Activated T-cell treated with anti-CD3 and anti-CD28 coated beads, Interleukin-2, amount 50 U/mL, for 72 hours (primary cell): ENCODE data around the gene CARMIL1. TPM values are rescaled to one million over a fixed set of nuclear protein-coding genes. Genes with fewer than 3 reads are reported as not detected.
"Not testable (repeated sequence)": the region's sequence is repeated elsewhere in the genome, so short reads cannot be mapped to it uniquely, and the experiment has no call there.

ENCODE experiments used
- ATAC-seq, 2 donors: fragments of 150-1000 bp; cut with Tn5 transposase; replicated peaks in 1 of 2; 2 replicates each; pipeline ENCODE4 v1.10.0; 2021; ENCODE audit warnings: moderate library complexity in 2 of 2, mild to moderate bottlenecking in 1 of 2
- DNase-seq, 2 donors: peaks; one replicate each; pipeline ENCODE4 v3.0.0; 2021 to 2022; ENCODE audit warnings: mixed read lengths in 1 of 2
- H3K27ac Mint-ChIP-seq: one replicate; pipeline ENCODE4 v1.8.0; 2022; ENCODE audit warnings: mild to moderate bottlenecking, moderate library complexity, mixed read lengths
- H3K27me3 Mint-ChIP-seq: one replicate; pipeline ENCODE4 v1.8.0; 2022; ENCODE audit warnings: low read depth, mixed read lengths
- H3K36me3 Mint-ChIP-seq, 2 donors: one replicate each; pipeline ENCODE4 v1.8.0; 2022; ENCODE audit warnings: mixed read lengths in 2 of 2, mild to moderate bottlenecking in 1 of 2; ENCODE audit not compliant: insufficient read depth in 2 of 2
- H3K4me1 Mint-ChIP-seq: one replicate; pipeline ENCODE4 v1.8.0; 2022; ENCODE audit warnings: low read depth, mixed read lengths
- H3K4me3 Mint-ChIP-seq, 2 donors: one replicate each; pipeline ENCODE4 v1.8.0; 2022; ENCODE audit warnings: mild to moderate bottlenecking in 2 of 2, mixed read lengths in 2 of 2, moderate library complexity in 2 of 2
- H3K9me3 Mint-ChIP-seq, 2 donors: one replicate each; pipeline ENCODE4 v1.8.0; 2022; ENCODE audit warnings: mixed read lengths in 2 of 2
- total RNA-seq, 2 donors: library from RNA; stranded (reverse); gene quantifications; one replicate each; pipeline ENCODE4 v1.2.3, GENCODE V29; 2022

CARMIL1 gene
- total RNA-seq, 2 donors from 2014 or later = 5.0 to 5.6 TPM

DNA sequence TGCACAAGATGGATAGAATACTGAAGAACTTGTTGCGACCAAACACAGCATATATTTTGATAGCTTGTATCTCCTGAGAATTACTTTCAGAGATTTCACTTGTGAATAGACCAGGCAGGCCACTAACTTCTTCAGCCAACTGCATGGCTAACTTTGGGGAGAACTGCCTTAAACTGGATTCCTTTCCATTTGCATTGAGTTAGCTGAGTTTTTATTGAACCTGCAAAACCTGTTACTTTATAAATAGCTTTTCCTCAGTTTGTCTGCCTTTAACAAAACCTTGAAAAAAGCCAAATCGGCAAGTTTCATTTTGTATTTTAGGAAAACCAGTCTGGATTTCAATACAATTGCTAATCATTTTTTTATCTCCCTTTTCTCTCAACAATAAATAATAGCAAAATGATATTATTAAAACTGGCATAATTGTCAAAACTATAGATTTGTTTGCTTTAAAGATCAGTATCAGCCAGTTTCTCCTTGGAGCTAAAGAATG lies 300.3 kb downstream of the CARMIL1 start:
- ATAC-seq = no peak
- Mint-ChIP-seq H3K9me3 (no peaks in the 10 kb centered on the region), H3K4me1 (peaks cover 8% of the 10 kb centered on the region), H3K27me3 (no peaks in the 10 kb centered on the region), H3K36me3 (no peaks in the 10 kb centered on the region), H3K27ac (no peak overlapping the region), H3K4me3 (no peak overlapping the region)
- no peak for DNase-seq

GRCh38 chr6:25579902-25580495 lies 300.8 kb downstream of the CARMIL1 start:
- DNase-seq (no peak), ATAC-seq (peak in 1 of 2 donors; percentile 41)
- Mint-ChIP-seq H3K4me3 (peak overlapping the region; percentile 17 to 52), H3K4me1 (peaks cover 8% of the 10 kb centered on the region), H3K27me3 (no peaks in the 10 kb centered on the region), H3K9me3 (no peaks in the 10 kb centered on the region), H3K27ac (peak overlapping the region; percentile 66), H3K36me3 (no peaks in the 10 kb centered on the region)

DNA sequence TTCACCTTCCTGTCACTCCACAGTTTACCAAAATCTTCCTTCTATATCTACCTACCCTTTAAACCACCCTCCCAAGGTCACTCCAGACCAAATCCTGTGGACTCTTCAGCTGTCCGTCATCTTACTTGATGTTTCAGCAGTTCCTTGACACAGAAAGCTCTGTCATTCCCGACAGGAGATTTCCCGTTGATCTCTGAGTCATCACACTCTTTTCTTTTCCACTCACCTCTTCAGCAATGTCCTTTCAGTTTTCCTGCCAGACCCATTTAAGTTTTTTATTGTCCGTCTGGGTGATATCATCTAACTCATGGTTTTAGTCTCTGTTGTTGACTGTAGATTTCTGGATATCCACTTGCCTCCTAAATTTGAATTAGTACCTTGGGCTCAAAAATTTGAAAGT lies 302.9 kb downstream of the CARMIL1 start:
- DNase-seq (no peak), ATAC-seq (no peak)
- no peaks in the 10 kb centered on the region for H3K27me3 Mint-ChIP-seq
- peaks cover 8% of the 10 kb centered on the region for H3K4me1 Mint-ChIP-seq
- no peaks in the 10 kb centered on the region for H3K9me3 Mint-ChIP-seq
- no peaks in the 10 kb centered on the region for H3K36me3 Mint-ChIP-seq
- no peak overlapping the region for H3K4me3 Mint-ChIP-seq
- H3K27ac Mint-ChIP-seq = no peak overlapping the region

DNA sequence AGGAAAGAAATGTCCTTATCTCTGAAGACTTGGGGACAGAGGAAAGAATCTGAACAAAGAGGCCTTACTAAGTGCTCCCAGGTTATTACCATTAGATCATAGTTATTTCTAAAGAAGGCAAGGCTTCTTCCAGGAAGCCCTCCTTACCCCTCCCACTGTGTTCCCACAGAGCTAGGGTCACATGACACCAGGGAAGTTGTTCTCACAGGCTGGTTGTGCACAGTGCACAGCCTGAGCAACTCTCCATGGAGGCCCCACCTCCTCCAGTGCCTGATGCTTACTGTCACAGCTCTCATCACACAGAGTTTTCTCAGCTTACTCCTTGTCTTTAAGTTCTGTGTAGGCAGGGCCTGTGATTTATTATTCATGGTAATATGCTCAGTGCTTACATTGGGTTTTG lies 303.9 kb downstream of the CARMIL1 start:
- H3K27ac Mint-ChIP-seq = no peak overlapping the region
- H3K27me3 Mint-ChIP-seq = no peaks in the 10 kb centered on the region
- H3K9me3 Mint-ChIP-seq = no peaks in the 10 kb centered on the region
- H3K36me3 Mint-ChIP-seq = no peaks in the 10 kb centered on the region
- ATAC-seq = no peak
- no peak for DNase-seq
- no peak overlapping the region for H3K4me3 Mint-ChIP-seq
- peaks cover 8% of the 10 kb centered on the region for H3K4me1 Mint-ChIP-seq

DNA sequence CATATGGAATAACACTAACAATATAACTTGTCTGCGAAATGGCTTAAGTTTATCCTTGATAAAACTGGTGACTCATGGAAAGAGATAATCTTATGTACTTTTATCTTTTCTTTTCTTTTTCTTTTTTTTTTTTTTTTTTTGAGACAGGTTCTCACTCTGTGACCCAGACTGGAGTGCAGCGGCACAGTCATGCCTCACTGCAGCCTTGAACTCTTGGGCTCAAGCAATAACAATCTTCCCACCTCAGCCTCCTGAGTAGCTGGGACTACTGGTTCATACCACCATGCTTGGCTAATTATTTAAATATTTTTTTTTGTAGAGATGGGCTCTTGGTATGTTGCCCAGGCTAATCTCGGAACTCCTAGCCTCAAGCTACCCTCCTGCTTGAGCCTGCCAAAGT lies 304.7 kb downstream of the CARMIL1 start:
- Mint-ChIP-seq H3K36me3 (no peaks in the 10 kb centered on the region), H3K27me3 (no peaks in the 10 kb centered on the region), H3K9me3 (no peaks in the 10 kb centered on the region), H3K4me1 (peaks cover 8% of the 10 kb centered on the region), H3K27ac (no peak overlapping the region), H3K4me3 (no peak overlapping the region)
- no peak for DNase-seq
- no peak for ATAC-seq

- DNase-seq (no peak), ATAC-seq (no peak)
- H3K4me1 Mint-ChIP-seq = peaks cover 2% of the 10 kb centered on the region
- H3K4me3 Mint-ChIP-seq = no peak overlapping the region
- H3K36me3 Mint-ChIP-seq = no peaks in the 10 kb centered on the region
- no peaks in the 10 kb centered on the region for H3K9me3 Mint-ChIP-seq
- H3K27me3 Mint-ChIP-seq = no peaks in the 10 kb centered on the region
- H3K27ac Mint-ChIP-seq = no peak overlapping the region
These were observed 306.1 kb downstream of the CARMIL1 start for GRCh38 chr6:25585225-25585624.

- not testable (repeated sequence) for H3K9me3 Mint-ChIP-seq, H3K27me3 Mint-ChIP-seq, H3K4me3 Mint-ChIP-seq, ATAC-seq, H3K4me1 Mint-ChIP-seq, H3K27ac Mint-ChIP-seq, DNase-seq, H3K36me3 Mint-ChIP-seq
These were observed 306.9 kb downstream of the CARMIL1 start for GRCh38 chr6:25586119-25586518.

DNA sequence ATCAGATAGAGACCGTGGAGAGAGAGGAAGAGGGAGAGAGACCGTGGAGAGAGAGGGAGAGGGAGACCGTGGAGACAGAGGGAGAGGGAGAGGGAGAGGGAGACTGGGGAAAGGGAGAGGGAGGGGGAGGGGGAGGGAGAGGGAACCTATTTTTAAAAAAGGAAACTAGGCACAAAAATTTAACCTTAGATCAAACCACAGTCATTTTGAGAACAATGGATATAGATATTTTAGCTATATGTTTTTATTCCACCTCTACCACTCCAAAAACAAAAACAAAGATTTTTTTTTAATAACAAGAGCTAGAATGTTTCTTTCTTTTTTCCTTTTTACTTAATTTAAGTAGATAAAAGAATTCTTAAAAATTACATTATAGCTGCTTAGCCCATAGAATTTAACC lies 307.8 kb downstream of the CARMIL1 start:
- Mint-ChIP-seq H3K27me3 (no peaks in the 10 kb centered on the region), H3K9me3 (no peaks in the 10 kb centered on the region), H3K36me3 (no peaks in the 10 kb centered on the region), H3K27ac (no peak overlapping the region), H3K4me1 (no peaks in the 10 kb centered on the region), H3K4me3 (no peak overlapping the region)
- DNase-seq (no peak), ATAC-seq (no peak)

- Mint-ChIP-seq H3K9me3 (no peaks in the 10 kb centered on the region), H3K27me3 (no peaks in the 10 kb centered on the region), H3K4me3 (no peak overlapping the region), H3K27ac (no peak overlapping the region), H3K4me1 (no peaks in the 10 kb centered on the region), H3K36me3 (no peaks in the 10 kb centered on the region)
- ATAC-seq = no peak
- DNase-seq = no peak
These were observed 311.8 kb downstream of the CARMIL1 start for GRCh38 chr6:25590986-25591385.

GRCh38 chr6:25596928-25597818 lies 318.0 kb downstream of the CARMIL1 start:
- Mint-ChIP-seq H3K27me3 (no peaks in the 10 kb centered on the region), H3K27ac (no peak overlapping the region), H3K36me3 (no peaks in the 10 kb centered on the region), H3K4me1 (no peaks in the 10 kb centered on the region), H3K4me3 (no peak overlapping the region), H3K9me3 (no peaks in the 10 kb centered on the region)
- no peak for DNase-seq
- no peak for ATAC-seq

- ATAC-seq (no peak), DNase-seq (no peak)
- H3K36me3 Mint-ChIP-seq = no peaks in the 10 kb centered on the region
- no peaks in the 10 kb centered on the region for H3K27me3 Mint-ChIP-seq
- H3K4me3 Mint-ChIP-seq = no peak overlapping the region
- H3K4me1 Mint-ChIP-seq = no peaks in the 10 kb centered on the region
- H3K9me3 Mint-ChIP-seq = no peaks in the 10 kb centered on the region
- no peak overlapping the region for H3K27ac Mint-ChIP-seq
These were observed 320.4 kb downstream of the CARMIL1 start for GRCh38 chr6:25599516-25600085.

DNA sequence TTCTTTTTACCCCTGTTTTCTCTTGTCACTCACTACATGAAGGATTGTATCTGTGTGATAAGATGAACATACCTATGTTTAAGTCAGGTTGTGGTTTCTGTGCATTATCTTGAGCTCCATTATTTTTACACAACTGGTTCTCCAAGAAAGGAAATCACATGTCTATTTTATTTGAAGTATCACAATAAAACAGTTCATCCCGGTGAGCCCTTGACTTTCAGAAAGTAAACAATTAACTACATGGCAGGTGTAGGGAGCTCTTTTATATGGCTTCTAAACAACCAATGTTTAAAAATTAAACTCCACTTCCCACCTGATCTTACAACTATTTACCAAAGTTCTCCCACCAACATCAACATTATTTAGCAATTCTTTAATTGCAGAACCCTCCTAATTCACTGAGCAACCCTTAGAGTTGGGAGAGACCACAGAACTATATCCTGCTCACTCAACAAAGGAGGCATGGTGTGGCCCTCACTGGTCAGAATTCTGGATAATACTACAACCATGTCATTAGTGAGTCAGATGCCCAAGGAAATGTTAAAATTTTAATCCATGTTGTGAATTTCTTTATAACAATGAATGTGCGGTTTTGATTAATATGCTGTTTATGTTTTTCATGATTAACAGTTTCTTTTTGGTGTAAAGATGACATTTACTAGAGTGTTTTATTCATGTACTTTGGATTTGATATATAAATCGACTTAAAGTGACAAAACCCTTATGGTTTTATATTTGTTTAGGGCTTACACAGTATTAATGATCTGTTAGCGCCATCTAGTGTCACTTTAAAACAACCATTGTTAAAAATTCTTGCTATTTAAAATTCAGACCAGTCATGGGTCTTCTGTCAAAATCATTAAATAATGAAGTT lies 322.9 kb downstream of the CARMIL1 start:
- H3K9me3 Mint-ChIP-seq = no peaks in the 10 kb centered on the region
- DNase-seq = no peak
- H3K27ac Mint-ChIP-seq = no peak overlapping the region

DNA sequence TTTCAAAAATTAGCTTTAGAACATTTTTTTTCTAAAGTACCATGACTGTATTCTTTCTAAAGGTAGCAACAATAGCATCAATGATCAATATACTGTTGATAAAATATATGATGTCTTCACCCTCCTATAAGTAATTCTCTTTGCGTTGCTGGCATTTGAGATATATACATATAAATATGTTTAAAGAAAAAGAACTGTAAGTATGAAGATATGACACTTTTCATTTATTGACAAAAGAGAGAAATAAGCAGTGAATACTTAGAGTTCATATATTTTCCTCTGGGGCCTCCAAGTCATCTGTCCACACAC lies 323.5 kb downstream of the CARMIL1 start:
- H3K36me3 Mint-ChIP-seq = no peaks in the 10 kb centered on the region
- no peaks in the 10 kb centered on the region for H3K27me3 Mint-ChIP-seq
- no peaks in the 10 kb centered on the region for H3K9me3 Mint-ChIP-seq
- no peaks in the 10 kb centered on the region for H3K4me1 Mint-ChIP-seq
- no peak overlapping the region for H3K4me3 Mint-ChIP-seq
- no peak overlapping the region for H3K27ac Mint-ChIP-seq
- no peak for ATAC-seq
- no peak for DNase-seq

More for the DNA sequence above, 322.9 kb downstream of the CARMIL1 start:
- Mint-ChIP-seq H3K4me3 (no peak overlapping the region), H3K27me3 (no peaks in the 10 kb centered on the region), H3K36me3 (no peaks in the 10 kb centered on the region), H3K4me1 (no peaks in the 10 kb centered on the region)
- no peak for ATAC-seq
